K562 (cell line): ENCODE results near the gene BEND5. TPM values are rescaled to one million over a fixed set of nuclear protein-coding genes. Genes with fewer than 3 reads are reported as not detected.

ENCODE experiments used
- ATAC-seq: fragments of 200-7000 bp; cut with Tn5 transposase; 3 replicates; pipeline ENCODE4 v1.9.1; 2020; ENCODE audit warnings: moderate library complexity
- BruUV-seq: library from RNA; stranded (reverse); fragments of 400-500 nt; replicated peaks from 2 replicates; lab custom pipeline; 2021; lab: Mats Ljungman, UMichigan
- CTCF ChIA-PET: fragments of 300-600 bp; formaldehyde crosslinking; extraction: SDS; loops from one replicate; lab custom pipeline; 2021; ENCODE audit warnings: low intra/inter-chr PET ratio; lab: Yijun Ruan, JAX
- POLR2A ChIA-PET: fragments of 300-600, 350-650 bp; sonication (Branson Sonifier 250); formaldehyde crosslinking; extraction: SDS; loops from one replicate; lab custom pipeline; 2021; ENCODE audit warnings: antibody characterized with exemption, inconsistent platforms; lab: Yijun Ruan, JAX
- DNase-seq, 4 experiments: peaks; one replicate each; pipeline versions ENCODE4 v3.0.0 to v3.0.0-alpha.2; 2011 to 2018; ENCODE audit warnings: low spot score in 3 of 4, mixed read lengths in 3 of 4; ENCODE audit errors: extremely low read depth in 1 of 4
- FAIRE-seq: peaks from 2 replicates; lab custom pipeline; 2011; peaks lifted over from hg19 to GRCh38; lab: Jason Lieb, UNC
- H2AFZ ChIP-seq: 2 replicates; pipeline ENCODE4 v1.6.0; 2011; ENCODE audit warnings: low read depth, low read length, control low read depth, inconsistent platforms
- H3K27ac ChIP-seq: fragments of 200-600 bp; 3 replicates; pipeline ENCODE4 v1.8.0; 2011; ENCODE audit warnings: low read depth, mild to moderate bottlenecking, control low read depth, inconsistent platforms, low read length, moderate library complexity, mixed read lengths; ENCODE audit errors: extremely low read depth
- H3K27me3 ChIP-seq, 2 experiments: fragments of 300-600 bp in 1 of 2; 2 replicates in 1 of 2; 3 replicates in 1 of 2; pipeline versions ENCODE4 v1.6.0 to v1.8.0; 2011; ENCODE audit warnings: inconsistent platforms in 2 of 2, low read length in 2 of 2, mild to moderate bottlenecking in 1 of 2, mixed read lengths in 1 of 2, moderate library complexity in 1 of 2; ENCODE audit not compliant: control insufficient read depth in 2 of 2, insufficient read depth in 2 of 2
- H3K36me3 ChIP-seq: fragments of 300-600 bp; 3 replicates; pipeline ENCODE4 v1.8.0; 2011; ENCODE audit warnings: mild to moderate bottlenecking, low read length, inconsistent platforms; ENCODE audit not compliant: control insufficient read depth, insufficient read depth
- H3K4me1 ChIP-seq, 2 experiments: fragments of 200-600 bp in 1 of 2; replicated peaks in 1 of 2; 2 replicates in 1 of 2; 3 replicates in 1 of 2; pipeline versions ENCODE4 v1.5.1 to v1.8.0; 2011; ENCODE audit warnings: inconsistent platforms in 2 of 2, low read length in 2 of 2, mild to moderate bottlenecking in 1 of 2, mixed read lengths in 1 of 2, moderate library complexity in 1 of 2; ENCODE audit not compliant: control insufficient read depth in 2 of 2, insufficient read depth in 2 of 2
- H3K4me2 ChIP-seq: 2 replicates; pipeline ENCODE4 v1.6.1; 2011; ENCODE audit warnings: low read length, control low read depth, inconsistent platforms, mixed read lengths; ENCODE audit not compliant: insufficient read depth
- H3K4me3 ChIP-seq: fragments of 200-600 bp; sonication (generic), shearing (Covaris generic); 2 replicates; pipeline ENCODE4 v1.5.1; 2016; ENCODE audit warnings: control low read depth, inconsistent platforms
- H3K79me2 ChIP-seq: fragments of 200-600 bp; 3 replicates; pipeline ENCODE4 v1.8.0; 2011; ENCODE audit warnings: low read length, inconsistent platforms; ENCODE audit not compliant: control insufficient read depth, insufficient read depth
- H3K9ac ChIP-seq, 2 experiments: 2 replicates each; pipeline versions ENCODE4 v1.6.0 to v1.6.1; 2011; ENCODE audit warnings: low read depth in 2 of 2, low read length in 2 of 2, control low read depth in 1 of 2, inconsistent platforms in 1 of 2, mild to moderate bottlenecking in 1 of 2, mixed read lengths in 1 of 2; ENCODE audit not compliant: insufficient read depth in 1 of 2
- H3K9me1 ChIP-seq: one replicate; pipeline ENCODE4 v1.6.0; 2011; ENCODE audit warnings: inconsistent platforms, mild to moderate bottlenecking, low read length, moderate library complexity; ENCODE audit not compliant: control insufficient read depth, insufficient read depth
- H3K9me3 ChIP-seq: replicated peaks from 2 replicates; pipeline ENCODE4 v1.5.1; 2011; ENCODE audit warnings: low read depth, low read length, inconsistent platforms; ENCODE audit not compliant: control insufficient read depth, insufficient read depth
- H4K20me1 ChIP-seq: replicated peaks from 2 replicates; pipeline ENCODE4 v1.6.1; 2011; ENCODE audit warnings: low read length, inconsistent platforms, mixed read lengths; ENCODE audit not compliant: control insufficient read depth, insufficient read depth
- CHD2 ChIP-seq: IDR thresholded peaks from 2 replicates; pipeline ENCODE4 v1.6.1; 2011; ENCODE audit warnings: low read depth, low read length
- HDAC3 ChIP-seq: fragments of 450-650 bp; IDR thresholded peaks from 2 replicates; pipeline ENCODE4 v1.6.1; 2018; ENCODE audit warnings: borderline replicate concordance, mild to moderate bottlenecking, moderate library complexity; ENCODE audit not compliant: partially characterized antibody
- KLF6 ChIP-seq: fragments of 250-450 bp; sonication (Bioruptor Pico); IDR thresholded peaks from 2 replicates; pipeline ENCODE4 v1.4.0; 2020; ENCODE audit warnings: mild to moderate bottlenecking, moderate library complexity, borderline replicate concordance
- MAFG ChIP-seq: fragments of 450-650 bp; conservative IDR thresholded peaks from 2 replicates; pipeline ENCODE4 v1.6.1; 2016; ENCODE audit warnings: missing genetic modification characterization, missing compliant biosample characterization
- MCM5 ChIP-seq: fragments of 450-650 bp; IDR thresholded peaks from 2 replicates; pipeline ENCODE4 v1.6.1; 2016; ENCODE audit warnings: low read depth
- MEF2A ChIP-seq: IDR thresholded peaks from 2 replicates; pipeline ENCODE4 v1.6.1; 2011; ENCODE audit warnings: low read depth, mild to moderate bottlenecking, low read length, moderate library complexity; ENCODE audit not compliant: control insufficient read depth
- NRF1 ChIP-seq, 2 experiments: fragments of 450-650 bp; IDR thresholded peaks in 1 of 2; conservative IDR thresholded peaks in 1 of 2; 2 replicates each; pipeline ENCODE4 v1.6.1; 2014; ENCODE audit warnings: mild to moderate bottlenecking in 2 of 2
- PHF8 ChIP-seq: fragments of 200-600 bp; sonication (generic); IDR thresholded peaks from 2 replicates; pipeline ENCODE4 v1.6.1; 2012; ENCODE audit warnings: mixed run types, mild to moderate bottlenecking, inconsistent platforms, low read length, moderate library complexity, borderline replicate concordance
- UBTF ChIP-seq, 2 experiments: IDR thresholded peaks; 2 replicates each; pipeline ENCODE4 v1.6.1; 2012; ENCODE audit warnings: improper control_type of control experiment in 2 of 2, low read depth in 2 of 2, low read length in 2 of 2, borderline replicate concordance in 1 of 2
- ZNF561 ChIP-seq: fragments of 450-650 bp; formaldehyde crosslinking; conservative IDR thresholded peaks from 2 replicates; pipeline ENCODE4 v1.4.0; 2020; ENCODE audit warnings: mild to moderate bottlenecking, moderate library complexity
- WGBS: fragments of 100-300 bp; shearing (Covaris generic); methylation state at CpG from one replicate; pipeline ENCODE4 v1.1.6; 2016; ENCODE audit warnings: low coverage, mixed read lengths; ENCODE audit not compliant: insufficient coverage; ENCODE audit errors: missing lambda C conversion rate; 5-methylcytosine and 5-hydroxymethylcytosine counted together
- in situ Hi-C: fragments of 300-500 bp; cut with MboI; formaldehyde crosslinking; loops from 4 replicates; pipeline ENCODE4 v1.15.0; 2018; ENCODE audit warnings: inconsistent platforms, mixed read lengths
- intact Hi-C: fragments of 100-400 bp; cut with micrococcal nuclease; formaldehyde crosslinking; loops from 2 replicates; pipeline ENCODE4 v1.14.2; 2022
- polyA plus RNA-seq, 8 experiments: library from polyadenylated mRNA; depleted of rRNA in 4 of 8; stranded (reverse) in 5 of 8; unstranded in 3 of 8; fragments of >200 nt; fragmentation: Nextera tagmentation in 2 of 8; fragmentation: Illumina TruSeq in 1 of 8; extraction: Ambion mirVana in 2 of 8; extraction: Trizol in 1 of 8; gene quantifications; 2 replicates each; pipeline versions ENCODE4 v1.2.1 to v1.2.3, GENCODE V29; 2011 to 2014; ENCODE audit warnings: inconsistent platforms in 1 of 8, missing spikeins in 1 of 8
- total RNA-seq, 7 experiments: library from RNA; depleted of rRNA in 6 of 7; stranded (reverse); fragments of >200 nt in 6 of 7; fragmentation: Illumina TruSeq in 2 of 7; extraction: Trizol in 2 of 7; gene quantifications; 2 replicates each; pipeline versions ENCODE4 v1.2.1 to v1.2.3, GENCODE V29; 2011 to 2021; ENCODE audit warnings: low replicate concordance in 1 of 7
- TF ChIP-seq, protein P1 (sequence below): fragments of 250-450 bp; sonication (Bioruptor Pico); IDR thresholded peaks from 2 replicates; pipeline ENCODE4 v1.5.0; 2021; ENCODE audit warnings: mild to moderate bottlenecking, moderate library complexity

Gene BEND5
- total and polyA plus RNA-seq, 9 of the 15 experiments (the other 6 are each of a cell fraction or from before 2014, with no cell fraction given), result not detected

- no peaks in the 10 kb centered on the region for H3K79me2 ChIP-seq
- H3K4me2 ChIP-seq, result no peak overlapping the region
- no TSS peak for BruUV-seq
- no peaks in the 10 kb centered on the region for H3K36me3 ChIP-seq
- no peaks in the 10 kb centered on the region for H3K27me3 ChIP-seq
- H3K9me1 ChIP-seq, result no peaks in the 10 kb centered on the region
- CTCF ChIA-PET, result no interaction called here
- no peak overlapping the region for H3K4me3 ChIP-seq
- no peaks in the 10 kb centered on the region for H4K20me1 ChIP-seq
- ATAC-seq, result no peak
- WGBS, result 9% methylated on average over 6 of the region's 6 CpGs
- H3K4me1 ChIP-seq, result no peaks in the 10 kb centered on the region
- no peak overlapping the region for H2AFZ ChIP-seq
- POLR2A ChIA-PET, result no interaction called here
- no peak for FAIRE-seq
- intact Hi-C loops, result no loop called here
- no peak for DNase-seq
- no peak overlapping the region for H3K27ac ChIP-seq
- no peak overlapping the region for H3K9ac ChIP-seq
- no peaks in the 10 kb centered on the region for H3K9me3 ChIP-seq
- TF ChIP-seq UBTF (IDR thresholded peaks at IDR 0.05; ENCODE audit: borderline replicate concordance in 1 of 2, low read depth in 2 of 2, low read length in 2 of 2), result no peak
- TF ChIP-seq HDAC3, result no peak
- no peak for TF ChIP-seq MCM5
- TF ChIP-seq MEF2A, result no peak
- TF ChIP-seq MAFG (tag), result no peak
- TF ChIP-seq, protein P1, sequence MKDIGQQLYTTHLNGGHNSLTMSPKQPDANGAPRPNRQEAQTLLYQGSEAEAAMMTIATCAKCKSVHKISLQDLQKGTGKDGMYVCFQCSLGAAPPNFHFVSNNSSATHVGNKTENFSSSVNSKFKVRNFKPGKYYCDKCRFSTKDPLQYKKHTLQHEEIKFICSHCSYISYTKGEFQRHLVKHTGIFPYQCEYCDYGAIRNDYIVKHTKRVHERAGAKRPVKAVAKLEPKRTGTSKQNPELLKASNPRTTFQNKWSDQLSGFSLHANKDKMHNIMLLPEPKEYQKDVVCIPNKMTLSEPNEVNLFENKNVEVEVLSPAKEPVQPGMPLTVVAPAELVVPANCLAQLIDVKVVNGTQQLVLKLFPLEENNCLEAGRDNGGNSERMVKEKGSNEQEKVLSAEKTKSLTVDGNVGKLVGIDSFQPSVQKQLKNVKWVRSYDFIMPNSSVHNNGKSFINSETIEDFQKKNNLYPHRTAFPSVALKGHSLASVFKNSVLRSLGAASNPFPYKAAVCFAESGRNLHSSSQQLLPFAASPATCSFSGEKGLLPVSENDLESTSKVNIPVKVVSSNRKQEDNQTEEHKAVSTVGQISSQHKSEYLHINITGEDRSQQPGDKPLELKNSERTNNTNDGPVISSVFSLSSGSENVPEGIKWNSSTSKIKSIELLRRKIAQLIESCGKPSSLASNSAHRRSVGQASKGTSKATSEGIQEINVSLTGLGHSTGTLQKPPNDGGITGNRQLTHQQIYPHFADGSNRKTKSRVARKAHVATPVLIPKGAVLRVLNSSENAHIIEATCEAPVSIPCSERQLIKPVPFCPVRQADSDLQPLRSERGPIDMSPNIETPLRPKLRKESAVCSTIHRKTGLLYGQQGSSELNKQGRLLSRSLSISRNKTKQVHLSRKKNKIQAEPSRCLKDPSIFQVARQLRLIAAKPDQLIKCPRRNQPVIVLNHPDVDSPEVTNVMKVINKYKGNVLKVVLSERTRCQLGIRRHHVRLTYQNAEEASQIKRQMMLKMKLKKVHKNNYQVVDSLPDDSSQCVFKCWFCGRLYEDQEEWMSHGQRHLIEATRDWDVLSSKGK (CRISPR knock-in tag), result no peak
- TF ChIP-seq ZNF561 (CRISPR knock-in tag), result no peak
- no peak for TF ChIP-seq KLF6 (CRISPR knock-in tag)
- no peak for TF ChIP-seq NRF1 (conservative IDR thresholded peaks at IDR 0.05 in 1 of 2, IDR thresholded peaks at IDR 0.05 in 1 of 2)
- no peak for TF ChIP-seq PHF8
- TF ChIP-seq CHD2, result no peak
- in situ Hi-C loops, result no loop called here
Measured at GRCh38 chr1:48704736-48705135, 72.0 kb downstream of the BEND5 start.
